ENCODE measurements around the gene MYO1B. TPM values are rescaled to one million over a fixed set of nuclear protein-coding genes. Genes with fewer than 3 reads are reported as not detected.

MYO1B gene
- total and polyA plus RNA-seq, 5 donors, result 6.0 to 16.3 (median 11.9) TPM

- Histone ChIP-seq H3K27ac (ENCODE audit: low read length) (no peak overlapping the region), H3K9me3 (ENCODE audit: control insufficient read depth, low read length) (no peaks in the 10 kb centered on the region), H3K4me1 (ENCODE audit: control insufficient read depth, insufficient read depth, low read length) (no peaks in the 10 kb centered on the region), H3K27me3 (ENCODE audit: control insufficient read depth, insufficient read depth) (no peaks in the 10 kb centered on the region), H3K4me3 (ENCODE audit: low read length) (no peak overlapping the region)
- intact Hi-C loops (cut with DNase I), result no loop called here
- 31% methylated on average over 1 of the region's 1 CpG for WGBS
- DNase-seq (no peak), ATAC-seq (peak in 1 of 2 donors; percentile 44)
These were observed 121.0 kb downstream of the MYO1B start for GRCh38 chr2:191366199-191366598.

- no peak overlapping the region for H3K27ac ChIP-seq (ENCODE audit: low read length)
- H3K4me3 ChIP-seq (ENCODE audit: low read length), result no peak overlapping the region
- no peaks in the 10 kb centered on the region for H3K4me1 ChIP-seq (ENCODE audit: control insufficient read depth, insufficient read depth, low read length)
- intact Hi-C loops (cut with DNase I), result no loop called here
- no peak for DNase-seq
- no peak for ATAC-seq
- WGBS, result 88% methylated on average over 3 of the region's 3 CpGs
- H3K9me3 ChIP-seq (ENCODE audit: control insufficient read depth, low read length), result no peaks in the 10 kb centered on the region
- no peaks in the 10 kb centered on the region for H3K27me3 ChIP-seq (ENCODE audit: control insufficient read depth, insufficient read depth)
These were observed 123.8 kb downstream of the MYO1B start for GRCh38 chr2:191369034-191369433.

GRCh38 chr2:191374366-191374765 lies 129.2 kb downstream of the MYO1B start:
- DNase-seq (no peak), ATAC-seq (no peak)
- H3K4me1 ChIP-seq (ENCODE audit: control insufficient read depth, insufficient read depth, low read length), result no peaks in the 10 kb centered on the region
- H3K9me3 ChIP-seq (ENCODE audit: control insufficient read depth, low read length), result no peaks in the 10 kb centered on the region
- 92% methylated on average over 4 of the region's 4 CpGs for WGBS
- intact Hi-C loops (cut with DNase I), result no loop called here
- no peak overlapping the region for H3K4me3 ChIP-seq (ENCODE audit: low read length)
- H3K27me3 ChIP-seq (ENCODE audit: control insufficient read depth, insufficient read depth), result no peaks in the 10 kb centered on the region
- no peak overlapping the region for H3K27ac ChIP-seq (ENCODE audit: low read length)

GRCh38 chr2:191374939-191375338 lies 129.7 kb downstream of the MYO1B start:
- Histone ChIP-seq H3K4me1 (ENCODE audit: control insufficient read depth, insufficient read depth, low read length) (no peaks in the 10 kb centered on the region), H3K4me3 (ENCODE audit: low read length) (no peak overlapping the region), H3K27ac (ENCODE audit: low read length) (no peak overlapping the region), H3K27me3 (ENCODE audit: control insufficient read depth, insufficient read depth) (no peaks in the 10 kb centered on the region), H3K9me3 (ENCODE audit: control insufficient read depth, low read length) (no peaks in the 10 kb centered on the region)
- intact Hi-C loops (cut with DNase I), result no loop called here
- ATAC-seq, result no peak
- no peak for DNase-seq
- 93% methylated on average over 1 of the region's 1 CpG for WGBS

GRCh38 chr2:191376981-191377629 lies 131.9 kb downstream of the MYO1B start:
- 59% methylated on average over 3 of the region's 3 CpGs for WGBS
- DNase-seq, result peak; percentile 75 to 83 (median 78)
- Histone ChIP-seq H3K27me3 (ENCODE audit: control insufficient read depth, insufficient read depth) (no peaks in the 10 kb centered on the region), H3K27ac (ENCODE audit: low read length) (no peak overlapping the region), H3K9me3 (ENCODE audit: control insufficient read depth, low read length) (no peaks in the 10 kb centered on the region), H3K4me3 (ENCODE audit: low read length) (no peak overlapping the region), H3K4me1 (ENCODE audit: control insufficient read depth, insufficient read depth, low read length) (no peaks in the 10 kb centered on the region)
- peak; percentile 97 to 99 for ATAC-seq
- intact Hi-C loops (cut with DNase I), result no loop called here

- Histone ChIP-seq H3K27me3 (ENCODE audit: control insufficient read depth, insufficient read depth) (no peaks in the 10 kb centered on the region), H3K27ac (ENCODE audit: low read length) (no peak overlapping the region), H3K4me1 (ENCODE audit: control insufficient read depth, insufficient read depth, low read length) (no peaks in the 10 kb centered on the region), H3K4me3 (ENCODE audit: low read length) (no peak overlapping the region), H3K9me3 (ENCODE audit: control insufficient read depth, low read length) (no peaks in the 10 kb centered on the region)
- no peak for DNase-seq
- intact Hi-C loops (cut with DNase I), result no loop called here
- no peak for ATAC-seq
These were observed 134.2 kb downstream of the MYO1B start for GRCh38 chr2:191379375-191379774.

GRCh38 chr2:191382801-191383200 lies 137.6 kb downstream of the MYO1B start:
- DNase-seq, result no peak
- H3K27ac ChIP-seq (ENCODE audit: low read length), result no peak overlapping the region
- 67% methylated on average over 1 of the region's 1 CpG for WGBS
- no peaks in the 10 kb centered on the region for H3K9me3 ChIP-seq (ENCODE audit: control insufficient read depth, low read length)
- intact Hi-C loops (cut with DNase I), result loop anchor here in 1 of 4 donors (10.0 kb wide), 1 partner anchor 148 kb away; no protein-coding TSS in a partner anchor
- no peaks in the 10 kb centered on the region for H3K27me3 ChIP-seq (ENCODE audit: control insufficient read depth, insufficient read depth)
- peaks cover 1% of the 10 kb centered on the region for H3K4me1 ChIP-seq (ENCODE audit: control insufficient read depth, insufficient read depth, low read length)
- ATAC-seq, result peak in 1 of 2 donors; percentile 26
- no peak overlapping the region for H3K4me3 ChIP-seq (ENCODE audit: low read length)

- Histone ChIP-seq H3K4me3 (ENCODE audit: low read length) (no peak overlapping the region), H3K9me3 (ENCODE audit: control insufficient read depth, low read length) (no peaks in the 10 kb centered on the region), H3K4me1 (ENCODE audit: control insufficient read depth, insufficient read depth, low read length) (peaks cover 1% of the 10 kb centered on the region), H3K27ac (ENCODE audit: low read length) (no peak overlapping the region), H3K27me3 (ENCODE audit: control insufficient read depth, insufficient read depth) (no peaks in the 10 kb centered on the region)
- no peak for ATAC-seq
- WGBS, result 22% methylated on average over 1 of the region's 1 CpG
- no peak for DNase-seq
- intact Hi-C loops (cut with DNase I), result loop anchor here in 1 of 4 donors (10.0 kb wide), 1 partner anchor 149 kb away; no protein-coding TSS in a partner anchor
These were observed 138.3 kb downstream of the MYO1B start for GRCh38 chr2:191383486-191383885.

- peaks cover 1% of the 10 kb centered on the region for H3K4me1 ChIP-seq (ENCODE audit: control insufficient read depth, insufficient read depth, low read length)
- ATAC-seq (no peak), DNase-seq (no peak)
- no peak overlapping the region for H3K27ac ChIP-seq (ENCODE audit: low read length)
- intact Hi-C loops (cut with DNase I), result loop anchor here in 1 of 4 donors (10.0 kb wide), 1 partner anchor 150 kb away; no protein-coding TSS in a partner anchor
- no peaks in the 10 kb centered on the region for H3K27me3 ChIP-seq (ENCODE audit: control insufficient read depth, insufficient read depth)
- 69% methylated on average over 2 of the region's 2 CpGs for WGBS
- H3K9me3 ChIP-seq (ENCODE audit: control insufficient read depth, low read length), result no peaks in the 10 kb centered on the region
- H3K4me3 ChIP-seq (ENCODE audit: low read length), result no peak overlapping the region
These were observed 139.6 kb downstream of the MYO1B start for GRCh38 chr2:191384829-191385228.

- intact Hi-C loops (cut with DNase I), result loop anchor here in 1 of 4 donors (10.0 kb wide), 1 partner anchor 151 kb away; no protein-coding TSS in a partner anchor
- H3K9me3 ChIP-seq (ENCODE audit: control insufficient read depth, low read length), result no peaks in the 10 kb centered on the region
- H3K27me3 ChIP-seq (ENCODE audit: control insufficient read depth, insufficient read depth), result no peaks in the 10 kb centered on the region
- H3K27ac ChIP-seq (ENCODE audit: low read length), result no peak overlapping the region
- H3K4me1 ChIP-seq (ENCODE audit: control insufficient read depth, insufficient read depth, low read length), result peaks cover 1% of the 10 kb centered on the region
- DNase-seq, result no peak
- no peak for ATAC-seq
- 70% methylated on average over 6 of the region's 6 CpGs for WGBS
- no peak overlapping the region for H3K4me3 ChIP-seq (ENCODE audit: low read length)
These were observed 140.4 kb downstream of the MYO1B start for GRCh38 chr2:191385416-191386160.

GRCh38 chr2:191386938-191387536 lies 141.8 kb downstream of the MYO1B start:
- H3K9me3 ChIP-seq (ENCODE audit: control insufficient read depth, low read length), result no peaks in the 10 kb centered on the region
- no peaks in the 10 kb centered on the region for H3K27me3 ChIP-seq (ENCODE audit: control insufficient read depth, insufficient read depth)
- H3K27ac ChIP-seq (ENCODE audit: low read length), result no peak overlapping the region
- 91% methylated on average over 7 of the region's 7 CpGs for WGBS
- ATAC-seq (no peak), DNase-seq (no peak)
- no peak overlapping the region for H3K4me3 ChIP-seq (ENCODE audit: low read length)
- intact Hi-C loops (cut with DNase I), result loop anchor here in 1 of 4 donors (10.0 kb wide), 1 partner anchor 152 kb away; no protein-coding TSS in a partner anchor
- H3K4me1 ChIP-seq (ENCODE audit: control insufficient read depth, insufficient read depth, low read length), result peaks cover 1% of the 10 kb centered on the region
